DND-41 (cell line): Measurements from ENCODE around the gene CHPF.

Experiments used
- ATAC-seq: fragments of 200-7000 bp; cut with Tn5 transposase; 3 replicates; pipeline ENCODE4 v1.9.1; 2021; ENCODE audit warnings: low read depth; ENCODE audit not compliant: insufficient read depth
- DNase-seq: peaks from one replicate; pipeline ENCODE4 v3.0.0-alpha.2; 2020
- H2AFZ ChIP-seq: 2 replicates; pipeline ENCODE4 v1.6.0; 2012; ENCODE audit warnings: low read depth, low read length
- H3K27ac ChIP-seq: 2 replicates; pipeline ENCODE4 v1.5.1; 2012; ENCODE audit warnings: low read length, inconsistent platforms
- H3K27me3 ChIP-seq: fragments of 200-600 bp; sonication (generic); 2 replicates; pipeline ENCODE4 v1.6.0; 2012; ENCODE audit warnings: low read length, mild to moderate bottlenecking, inconsistent platforms; ENCODE audit not compliant: insufficient read depth, poor library complexity
- H3K36me3 ChIP-seq: 2 replicates; pipeline ENCODE4 v1.5.1; 2012; ENCODE audit warnings: low read length, inconsistent platforms; ENCODE audit not compliant: insufficient read depth
- H3K4me1 ChIP-seq: 2 replicates; pipeline ENCODE4 v1.5.1; 2012; ENCODE audit warnings: mild to moderate bottlenecking, low read length; ENCODE audit not compliant: insufficient read depth
- H3K4me2 ChIP-seq: 2 replicates; pipeline ENCODE4 v1.6.0; 2012; ENCODE audit warnings: mild to moderate bottlenecking, moderate library complexity, low read length, inconsistent platforms; ENCODE audit not compliant: insufficient read depth
- H3K4me3 ChIP-seq, 2 experiments: fragments of 200-600 bp in 1 of 2; shearing (Covaris generic) in 1 of 2; 2 replicates each; pipeline ENCODE4 v1.5.1; 2012 to 2016; ENCODE audit warnings: inconsistent platforms in 2 of 2, low read length in 2 of 2, mild to moderate bottlenecking in 2 of 2, low read depth in 1 of 2, moderate library complexity in 1 of 2
- H3K79me2 ChIP-seq: 2 replicates; pipeline ENCODE4 v1.6.0; 2012; ENCODE audit warnings: low read length, inconsistent platforms; ENCODE audit not compliant: insufficient read depth
- H3K9ac ChIP-seq: 2 replicates; pipeline ENCODE4 v1.6.0; 2012; ENCODE audit warnings: low read depth, mild to moderate bottlenecking, inconsistent platforms, low read length, moderate library complexity
- H3K9me3 ChIP-seq: 2 replicates; pipeline ENCODE4 v1.5.1; 2012; ENCODE audit warnings: low read length, moderate library complexity, mild to moderate bottlenecking, inconsistent platforms; ENCODE audit not compliant: insufficient read depth, severe bottlenecking
- H4K20me1 ChIP-seq: 2 replicates; pipeline ENCODE4 v1.6.0; 2012; ENCODE audit warnings: low read length; ENCODE audit not compliant: insufficient read depth
- EZH2 ChIP-seq: IDR thresholded peaks from 3 replicates; pipeline ENCODE4 v1.6.1; 2012; ENCODE audit warnings: borderline replicate concordance, low read depth, mild to moderate bottlenecking, moderate library complexity, low read length, inconsistent platforms; ENCODE audit not compliant: severe bottlenecking
- TF ChIP-seq, protein P1 (sequence below): IDR thresholded peaks from 2 replicates; pipeline ENCODE4 v1.5.1; 2012; ENCODE audit warnings: borderline replicate concordance, low read length, moderate library complexity, mild to moderate bottlenecking; ENCODE audit not compliant: poor library complexity, severe bottlenecking; ENCODE audit errors: extremely low read depth

CHPF gene

DNA sequence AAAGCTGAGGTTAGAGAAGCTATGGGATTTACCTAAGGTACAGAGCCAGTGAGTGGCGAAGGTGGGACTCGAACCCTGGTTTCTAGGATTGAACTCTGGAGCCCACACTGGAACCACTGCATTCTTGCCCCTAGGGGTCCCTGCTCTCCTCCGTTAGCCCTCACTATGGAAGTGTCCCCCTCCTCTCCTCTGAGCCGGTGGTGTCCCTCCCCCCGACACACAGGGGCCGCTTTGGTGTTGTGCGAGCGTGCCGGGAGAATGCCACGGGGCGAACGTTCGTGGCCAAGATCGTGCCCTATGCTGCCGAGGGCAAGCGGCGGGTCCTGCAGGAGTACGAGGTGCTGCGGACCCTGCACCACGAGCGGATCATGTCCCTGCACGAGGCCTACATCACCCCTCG lies 53.4 kb downstream of the CHPF start:
- TF ChIP-seq EZH2 = no peak
- TF ChIP-seq, protein P1, sequence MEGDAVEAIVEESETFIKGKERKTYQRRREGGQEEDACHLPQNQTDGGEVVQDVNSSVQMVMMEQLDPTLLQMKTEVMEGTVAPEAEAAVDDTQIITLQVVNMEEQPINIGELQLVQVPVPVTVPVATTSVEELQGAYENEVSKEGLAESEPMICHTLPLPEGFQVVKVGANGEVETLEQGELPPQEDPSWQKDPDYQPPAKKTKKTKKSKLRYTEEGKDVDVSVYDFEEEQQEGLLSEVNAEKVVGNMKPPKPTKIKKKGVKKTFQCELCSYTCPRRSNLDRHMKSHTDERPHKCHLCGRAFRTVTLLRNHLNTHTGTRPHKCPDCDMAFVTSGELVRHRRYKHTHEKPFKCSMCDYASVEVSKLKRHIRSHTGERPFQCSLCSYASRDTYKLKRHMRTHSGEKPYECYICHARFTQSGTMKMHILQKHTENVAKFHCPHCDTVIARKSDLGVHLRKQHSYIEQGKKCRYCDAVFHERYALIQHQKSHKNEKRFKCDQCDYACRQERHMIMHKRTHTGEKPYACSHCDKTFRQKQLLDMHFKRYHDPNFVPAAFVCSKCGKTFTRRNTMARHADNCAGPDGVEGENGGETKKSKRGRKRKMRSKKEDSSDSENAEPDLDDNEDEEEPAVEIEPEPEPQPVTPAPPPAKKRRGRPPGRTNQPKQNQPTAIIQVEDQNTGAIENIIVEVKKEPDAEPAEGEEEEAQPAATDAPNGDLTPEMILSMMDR = no peak
- no peaks in the 10 kb centered on the region for H3K9me3 ChIP-seq
- DNase-seq = no peak
- no peaks in the 10 kb centered on the region; the same call in none of the 2 replicates for H4K20me1 ChIP-seq
- no peak for ATAC-seq
- no peak overlapping the region for H3K9ac ChIP-seq
- H3K4me2 ChIP-seq = no peak overlapping the region
- H3K36me3 ChIP-seq = no peaks in the 10 kb centered on the region
- no peak overlapping the region for H3K4me3 ChIP-seq
- no peak overlapping the region for H3K27ac ChIP-seq
- H2AFZ ChIP-seq = no peak overlapping the region
- no peaks in the 10 kb centered on the region for H3K79me2 ChIP-seq
- H3K27me3 ChIP-seq = peaks cover under 1% of the 10 kb centered on the region
- H3K4me1 ChIP-seq = no peaks in the 10 kb centered on the region

DNA sequence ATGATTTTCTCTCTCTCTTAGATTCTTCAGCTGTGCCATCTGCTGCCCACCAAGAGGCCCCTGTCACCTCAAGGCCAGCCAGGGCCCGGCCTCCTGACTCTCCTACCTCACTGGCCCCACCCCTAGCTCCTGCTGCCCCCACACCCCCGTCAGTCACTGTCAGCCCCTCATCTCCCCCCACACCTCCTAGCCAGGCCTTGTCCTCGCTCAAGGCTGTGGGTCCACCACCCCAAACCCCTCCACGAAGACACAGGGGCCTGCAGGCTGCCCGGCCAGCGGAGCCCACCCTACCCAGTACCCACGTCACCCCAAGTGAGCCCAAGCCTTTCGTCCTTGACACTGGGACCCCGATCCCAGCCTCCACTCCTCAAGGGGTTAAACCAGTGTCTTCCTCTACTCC lies 54.3 kb downstream of the CHPF start:
- Histone ChIP-seq H3K4me2 (no peak overlapping the region), H3K9me3 (no peaks in the 10 kb centered on the region), H3K4me3 (no peak overlapping the region), H3K27ac (no peak overlapping the region), H3K4me1 (no peaks in the 10 kb centered on the region), H3K36me3 (no peaks in the 10 kb centered on the region), H3K27me3 (no peaks in the 10 kb centered on the region), H4K20me1 (no peaks in the 10 kb centered on the region; the same call in none of the 2 replicates), H3K9ac (no peak overlapping the region), H2AFZ (no peak overlapping the region), H3K79me2 (no peaks in the 10 kb centered on the region)
- DNase-seq (no peak), ATAC-seq (no peak)
- TF ChIP-seq, protein P1 = no peak
- no peak for TF ChIP-seq EZH2
